SW480 (cell line): ENCODE results near the gene BCAS3.

ENCODE experiments used
- DNase-seq: peaks from one replicate; pipeline ENCODE4 v3.0.0-alpha.2; 2016; ENCODE audit warnings: low spot score

Gene BCAS3

GRCh38 chr17:61384692-61385576 is 707.3 kb downstream of the BCAS3 start:
- DNase-seq: no peak

GRCh38 chr17:61385577-61386236 is 708.1 kb downstream of the BCAS3 start:
- no peak for DNase-seq

- DNase-seq: no peak
These were observed 708.6 kb downstream of the BCAS3 start for GRCh38 chr17:61386251-61386650.

- DNase-seq: no peak
These were observed 709.4 kb downstream of the BCAS3 start for GRCh38 chr17:61387011-61387410.

DNA sequence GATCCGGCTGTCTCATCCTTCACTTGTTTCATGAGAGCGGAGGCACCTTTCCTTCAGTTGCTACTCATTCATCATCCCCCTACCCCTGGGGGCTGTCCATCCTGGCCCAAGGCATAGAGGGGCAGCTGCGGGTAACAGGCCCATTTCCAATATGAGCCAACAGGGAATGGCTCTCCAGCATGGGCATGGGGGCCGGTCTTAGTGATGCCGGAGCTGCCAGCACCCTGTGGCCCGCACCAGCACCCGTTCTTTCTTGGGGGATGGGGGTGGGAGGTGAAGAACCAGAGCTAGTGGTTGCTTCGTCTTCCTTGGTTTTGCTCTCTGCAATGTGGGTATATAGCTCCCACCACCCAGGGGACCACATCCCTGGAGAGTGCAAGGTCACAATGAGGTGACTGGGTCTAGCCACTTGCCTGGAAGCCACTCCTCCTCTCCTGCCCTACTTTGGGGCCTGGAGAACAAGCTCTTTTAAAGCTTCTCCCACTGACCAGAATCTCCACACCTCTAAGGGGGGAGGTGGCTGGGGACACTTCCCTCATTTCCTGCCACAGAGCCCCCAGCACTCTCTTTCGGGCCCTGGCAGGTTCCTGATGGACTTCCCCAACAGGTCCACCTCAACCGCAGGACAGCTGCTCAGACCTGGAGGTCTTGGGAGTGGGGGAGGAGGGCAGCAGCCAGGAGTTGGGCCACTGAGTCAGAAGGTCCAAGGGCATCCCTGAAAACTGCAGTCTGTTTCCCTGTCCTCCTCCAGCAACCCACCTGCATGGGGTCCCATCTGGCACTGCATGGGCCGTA is 710.1 kb downstream of the BCAS3 start:
- DNase-seq: no peak

DNA sequence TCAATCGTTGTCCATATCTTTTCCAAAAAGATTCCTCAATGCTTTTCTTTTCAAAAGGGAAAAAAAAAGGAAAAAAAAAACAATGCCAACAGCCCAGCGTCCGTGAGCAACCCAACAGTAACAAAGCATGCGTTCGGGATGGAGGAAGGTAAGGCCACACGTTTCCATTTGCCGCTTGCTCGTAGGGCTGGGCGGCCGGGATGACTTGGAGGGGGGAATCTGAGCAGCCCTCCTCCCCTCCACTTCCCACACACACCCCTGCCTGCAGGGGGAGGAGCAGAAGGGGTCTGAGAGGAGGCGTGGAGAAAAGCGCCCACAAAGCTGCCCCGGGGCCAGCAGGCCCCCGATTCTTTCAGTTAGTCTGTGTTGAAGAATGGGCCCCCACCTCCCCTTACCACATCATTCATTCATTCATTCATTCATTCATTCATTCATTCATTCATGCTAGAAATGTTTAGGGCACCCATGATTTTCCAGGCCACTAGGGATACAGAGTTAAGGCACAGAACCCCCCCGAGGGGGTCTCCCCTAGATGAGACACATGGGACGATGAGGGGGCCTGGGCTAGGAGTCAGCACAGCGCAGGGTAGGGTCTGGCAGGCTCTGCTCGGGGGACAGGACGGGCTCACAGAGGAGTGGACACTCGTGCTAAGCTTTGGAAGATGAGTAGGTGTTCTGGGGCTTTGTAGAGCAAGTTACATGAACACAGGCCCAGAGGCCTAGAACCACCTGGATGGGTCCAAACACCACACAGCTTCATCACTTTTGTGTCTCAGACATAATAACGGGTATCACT is 711.1 kb downstream of the BCAS3 start:
- DNase-seq: no peak

DNA sequence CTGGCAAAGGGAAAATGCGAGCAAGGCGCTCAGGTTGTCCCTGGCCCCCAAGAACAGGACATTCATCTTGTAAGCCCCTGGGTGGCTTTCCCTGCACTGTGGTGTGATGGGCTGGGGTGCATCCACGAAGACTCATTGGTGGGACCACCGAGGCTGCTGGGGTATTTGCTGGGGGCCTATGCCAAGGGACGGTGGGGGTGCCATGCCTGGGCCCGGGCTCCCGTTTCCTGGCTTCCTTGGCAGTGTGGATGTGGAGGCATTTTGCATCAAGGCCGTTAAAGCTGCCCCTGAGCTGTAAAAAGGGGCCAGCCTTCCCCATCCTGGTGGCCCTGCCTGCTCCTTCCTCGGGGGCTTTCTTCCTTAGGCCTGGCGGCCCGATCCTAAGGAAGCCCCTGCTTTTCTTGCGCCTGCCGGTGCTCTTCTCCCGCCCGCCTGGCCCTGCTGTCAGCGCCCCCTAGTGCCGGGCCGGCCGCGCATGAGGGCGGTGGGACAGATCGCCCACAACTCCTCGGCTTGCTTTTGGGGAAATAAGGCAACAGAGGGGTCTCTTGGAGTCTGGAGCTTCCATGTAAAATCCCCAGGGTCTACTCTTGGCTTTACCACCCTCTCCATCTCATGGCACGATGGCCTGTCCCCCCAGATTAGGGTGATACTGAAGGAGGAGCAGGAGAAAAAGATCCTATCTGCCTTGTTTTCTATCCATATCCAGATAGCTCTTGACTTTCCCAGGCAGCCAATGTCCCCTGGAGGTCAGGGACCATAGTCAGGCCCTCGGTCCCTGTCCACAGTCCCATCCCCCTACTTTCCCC is 712.2 kb downstream of the BCAS3 start:
- peak; percentile 13 for DNase-seq

- no peak for DNase-seq
These were observed 712.8 kb downstream of the BCAS3 start for GRCh38 chr17:61390479-61390791.

- DNase-seq: no peak
These were observed 714.1 kb downstream of the BCAS3 start for GRCh38 chr17:61391595-61392291.

- DNase-seq: no peak
These were observed 715.0 kb downstream of the BCAS3 start for GRCh38 chr17:61392679-61393078.

DNA sequence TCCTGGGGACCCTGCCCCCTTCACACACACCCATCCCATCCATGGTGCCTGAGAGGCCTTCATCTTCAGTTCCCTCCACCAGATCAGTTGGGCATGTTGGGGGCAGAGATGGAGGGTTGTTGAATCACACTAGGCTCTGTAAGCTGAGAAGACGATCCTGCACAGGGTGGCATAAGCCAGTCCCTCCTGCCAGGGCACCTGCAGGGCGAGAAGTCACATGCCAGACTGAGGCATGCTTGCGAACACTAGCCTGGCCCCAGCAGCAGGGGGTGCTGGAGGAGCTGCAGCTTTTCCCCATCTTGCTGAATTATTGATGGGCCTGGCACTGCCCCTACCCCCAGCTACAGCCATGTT is 715.9 kb downstream of the BCAS3 start:
- peak; percentile 14 for DNase-seq

GRCh38 chr17:61393904-61394629 is 716.4 kb downstream of the BCAS3 start:
- no peak for DNase-seq

DNA sequence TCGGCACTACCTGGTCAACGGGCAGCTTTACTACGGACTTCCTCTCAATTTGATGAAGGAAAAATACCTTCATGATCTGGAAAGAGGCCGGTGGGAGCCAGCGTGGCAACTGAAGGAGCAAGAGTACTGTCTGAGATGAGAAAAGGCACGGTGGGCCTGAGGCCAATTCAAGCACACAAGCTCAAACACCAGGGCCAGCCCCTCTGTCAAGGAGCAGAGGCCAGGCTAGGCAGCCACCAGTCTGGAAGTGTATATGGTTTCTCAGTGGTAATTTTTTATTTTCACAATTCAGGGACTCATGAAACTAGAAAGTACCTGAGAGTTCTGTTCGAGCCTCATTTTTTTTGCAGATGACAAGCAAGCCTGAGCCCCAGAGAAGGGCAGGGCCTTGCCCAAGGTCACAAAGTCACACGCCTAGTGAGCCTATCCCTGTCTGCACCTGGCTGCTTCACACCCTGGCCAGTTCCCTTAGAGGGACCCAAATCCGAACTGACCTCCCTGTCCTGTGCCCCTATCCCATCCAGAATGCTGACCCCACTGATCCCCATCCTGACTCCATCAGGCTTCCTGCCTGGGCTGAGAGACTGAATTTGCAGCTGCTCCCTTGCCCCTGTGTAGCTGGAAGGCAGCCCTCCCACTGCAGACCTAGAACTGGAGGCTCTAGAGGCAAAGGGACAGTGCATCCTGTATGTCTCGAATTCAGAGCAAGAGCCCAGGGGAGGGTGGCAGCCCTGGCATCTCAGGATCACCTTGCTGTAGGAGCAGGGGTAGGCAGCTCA is 717.2 kb downstream of the BCAS3 start:
- DNase-seq: no peak

GRCh38 chr17:61395409-61395982 is 717.8 kb downstream of the BCAS3 start:
- DNase-seq: no peak

DNA sequence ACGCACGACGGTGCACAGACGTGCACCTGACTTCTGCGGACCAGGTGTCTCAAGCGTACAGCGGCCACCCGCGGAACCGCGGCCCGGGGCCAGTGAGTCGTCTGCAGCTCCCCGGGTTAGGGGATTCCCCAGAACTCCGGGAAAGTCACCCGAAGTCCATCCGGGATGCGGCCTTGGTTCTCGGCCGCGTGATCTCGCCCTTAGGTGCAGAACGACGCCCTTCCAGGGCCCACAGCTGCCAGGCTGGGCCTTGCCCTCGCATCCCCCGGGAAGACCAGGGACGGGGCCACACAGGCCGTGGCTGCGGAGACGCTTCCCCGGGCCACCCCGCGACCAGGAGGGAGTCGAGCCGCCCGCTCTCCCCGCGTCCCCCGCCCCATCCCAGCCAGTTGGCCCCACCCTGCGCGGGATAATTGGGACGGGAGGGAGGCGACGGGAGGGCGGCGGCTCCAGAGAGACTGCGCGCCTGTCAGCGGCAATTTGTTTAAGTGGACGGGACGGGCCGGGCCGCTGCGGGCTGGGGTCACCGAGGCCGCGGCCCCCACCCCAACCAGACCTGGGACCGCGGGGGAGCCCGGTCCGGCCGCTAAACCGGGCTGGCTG is 718.4 kb downstream of the BCAS3 start:
- no peak for DNase-seq

DNA sequence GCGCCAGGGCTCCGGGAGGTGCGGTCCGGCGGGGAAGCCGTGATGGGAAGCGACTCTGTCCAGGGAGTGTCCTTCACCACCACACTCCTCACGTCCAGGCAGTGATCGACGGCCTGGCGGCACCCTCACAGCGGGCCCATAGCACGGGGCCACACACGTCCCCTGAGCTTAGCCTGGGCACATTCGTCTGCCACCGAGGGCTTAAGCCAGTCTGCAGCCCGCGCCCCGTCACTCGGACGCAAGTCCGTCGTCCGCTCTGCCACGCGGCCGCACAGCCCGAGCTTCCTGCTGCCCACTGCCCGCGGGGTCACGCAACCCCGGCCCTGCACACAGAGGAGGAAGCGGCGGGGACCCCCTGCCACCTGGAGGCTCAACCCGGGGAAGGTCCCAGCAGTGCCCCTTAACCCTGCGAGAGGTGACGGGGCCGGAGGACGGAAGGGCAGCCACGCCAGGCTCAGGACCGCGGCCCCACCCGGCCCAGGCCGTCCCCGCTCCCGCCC is 719.0 kb downstream of the BCAS3 start:
- DNase-seq: no peak

DNA sequence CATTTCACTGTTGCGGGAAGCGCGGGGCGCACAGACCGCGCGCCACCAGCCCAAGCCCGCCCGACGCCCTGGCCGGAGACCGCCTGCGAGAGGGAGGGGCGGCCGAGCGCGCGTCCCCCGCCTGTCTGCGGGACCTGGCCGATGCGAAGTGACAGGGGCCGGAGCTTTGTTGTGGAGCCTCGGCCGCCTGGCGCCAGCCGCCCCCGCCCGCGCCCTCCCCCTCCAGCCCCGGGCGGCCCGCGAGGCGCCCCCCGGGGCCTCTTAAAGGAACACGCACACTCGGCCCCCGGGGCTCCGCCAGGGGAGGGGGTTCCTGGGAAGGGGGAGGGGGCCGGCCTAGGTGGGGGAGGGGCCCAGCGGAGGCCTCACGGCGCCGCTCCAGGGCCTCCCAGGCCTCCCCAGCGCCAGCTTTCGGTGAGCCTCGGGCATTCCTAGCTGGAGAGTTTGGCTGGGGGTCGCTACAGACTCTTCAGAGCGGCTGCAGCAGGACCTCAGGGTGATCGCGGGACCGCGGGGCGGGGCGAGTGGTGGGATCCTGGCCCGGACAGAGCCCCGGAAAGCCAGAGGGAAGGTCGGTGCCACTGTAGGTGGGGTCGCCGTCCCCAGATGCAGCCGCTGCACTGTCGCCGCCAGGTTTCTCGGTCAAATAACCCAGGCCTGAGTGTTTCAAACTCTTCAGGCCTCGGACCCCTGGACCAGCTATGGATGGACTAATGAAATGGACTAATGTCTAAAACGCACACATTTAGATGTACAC is 719.6 kb downstream of the BCAS3 start:
- DNase-seq: peak; percentile 6
